ENCODE data around the gene AKAP12. TPM values are rescaled to one million over a fixed set of nuclear protein-coding genes. Genes with fewer than 3 reads are reported as not detected.

AKAP12 gene
- polyA plus RNA-seq, 1 donor from 2014 or later: 21.5 TPM

DNA sequence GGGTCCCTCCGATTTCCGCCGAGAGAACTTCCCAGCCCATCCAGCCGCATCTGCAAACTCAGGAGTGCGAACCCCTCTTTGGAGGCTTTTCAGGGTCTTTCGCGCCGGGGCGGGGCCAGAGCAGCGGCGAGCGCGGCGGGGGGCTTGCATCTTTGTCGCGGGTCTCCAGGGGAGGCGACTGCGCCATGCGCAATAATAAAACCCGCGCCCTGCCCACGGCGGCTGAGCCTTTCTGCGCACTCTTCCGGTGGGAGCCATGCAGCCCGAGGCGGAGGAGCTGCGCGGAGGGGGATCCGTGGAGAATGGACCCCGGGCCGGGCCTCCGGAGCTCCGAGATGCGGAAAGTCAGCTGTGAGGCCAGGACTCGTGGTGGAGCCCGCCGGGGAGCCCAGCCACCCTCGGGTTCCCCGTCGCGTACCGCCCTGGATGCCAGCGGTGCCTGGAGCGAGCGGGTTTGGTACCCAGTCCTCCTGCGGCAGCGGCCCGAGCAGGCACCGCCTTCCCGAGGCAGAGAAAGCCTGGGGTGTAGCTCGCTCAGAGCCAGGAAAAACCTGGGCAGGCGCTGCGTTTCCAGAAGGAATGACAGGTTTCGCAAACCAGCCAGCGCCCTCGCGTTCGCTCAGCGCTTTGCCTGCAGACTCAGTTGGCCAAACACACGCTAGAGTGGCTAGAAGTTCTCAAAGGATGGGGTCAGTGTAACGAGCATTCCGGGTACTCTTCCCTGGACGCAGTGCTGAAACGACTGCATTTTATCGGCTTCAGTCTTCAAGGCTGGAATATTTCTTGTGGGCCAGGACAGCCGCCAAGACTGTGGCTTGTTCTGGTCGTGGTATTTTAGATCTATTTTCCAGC is 1.2 kb downstream of the AKAP12 start:
- no peaks in the 10 kb centered on the region for H3K9me3 ChIP-seq (ENCODE audit: low read length)
- H3K9me2 ChIP-seq (ENCODE audit: insufficient read depth, low read length): no peaks in the 10 kb centered on the region
- peak overlapping the region; percentile 81 for H3K27ac ChIP-seq (ENCODE audit: low read length)
- peaks cover 8% of the 10 kb centered on the region for H3F3A ChIP-seq (ENCODE audit: insufficient read depth, low read length, poor library complexity, severe bottlenecking)
- H3K4me3 ChIP-seq (ENCODE audit: low read length): peak overlapping the region; percentile 82
- H3K4me2 ChIP-seq (ENCODE audit: low read length): peak overlapping the region; percentile 98
- no peaks in the 10 kb centered on the region for H3K36me3 ChIP-seq (ENCODE audit: insufficient read depth, low read length)
- TF ChIP-seq POLR2AphosphoS5 (IDR thresholded peaks at IDR 0.05) (peak; percentile 50), EP300 (conservative IDR thresholded peaks at IDR 0.05; ENCODE audit: poor library complexity, severe bottlenecking) (no peak), EZH2 (IDR thresholded peaks at IDR 0.05; ENCODE audit: borderline replicate concordance, insufficient read depth, low read length, poor library complexity, severe bottlenecking) (no peak), MXI1 (conservative IDR thresholded peaks at IDR 0.05; ENCODE audit: poor library complexity, severe bottlenecking) (peak; percentile 71), TAF1 (IDR thresholded peaks at IDR 0.05; ENCODE audit: low read depth) (peak; percentile 40), RAD21 (conservative IDR thresholded peaks at IDR 0.05) (peak; percentile 59), SMC3 (conservative IDR thresholded peaks at IDR 0.05; ENCODE audit: poor library complexity) (peak; percentile 63)
- TF ChIP-seq, protein P1, sequence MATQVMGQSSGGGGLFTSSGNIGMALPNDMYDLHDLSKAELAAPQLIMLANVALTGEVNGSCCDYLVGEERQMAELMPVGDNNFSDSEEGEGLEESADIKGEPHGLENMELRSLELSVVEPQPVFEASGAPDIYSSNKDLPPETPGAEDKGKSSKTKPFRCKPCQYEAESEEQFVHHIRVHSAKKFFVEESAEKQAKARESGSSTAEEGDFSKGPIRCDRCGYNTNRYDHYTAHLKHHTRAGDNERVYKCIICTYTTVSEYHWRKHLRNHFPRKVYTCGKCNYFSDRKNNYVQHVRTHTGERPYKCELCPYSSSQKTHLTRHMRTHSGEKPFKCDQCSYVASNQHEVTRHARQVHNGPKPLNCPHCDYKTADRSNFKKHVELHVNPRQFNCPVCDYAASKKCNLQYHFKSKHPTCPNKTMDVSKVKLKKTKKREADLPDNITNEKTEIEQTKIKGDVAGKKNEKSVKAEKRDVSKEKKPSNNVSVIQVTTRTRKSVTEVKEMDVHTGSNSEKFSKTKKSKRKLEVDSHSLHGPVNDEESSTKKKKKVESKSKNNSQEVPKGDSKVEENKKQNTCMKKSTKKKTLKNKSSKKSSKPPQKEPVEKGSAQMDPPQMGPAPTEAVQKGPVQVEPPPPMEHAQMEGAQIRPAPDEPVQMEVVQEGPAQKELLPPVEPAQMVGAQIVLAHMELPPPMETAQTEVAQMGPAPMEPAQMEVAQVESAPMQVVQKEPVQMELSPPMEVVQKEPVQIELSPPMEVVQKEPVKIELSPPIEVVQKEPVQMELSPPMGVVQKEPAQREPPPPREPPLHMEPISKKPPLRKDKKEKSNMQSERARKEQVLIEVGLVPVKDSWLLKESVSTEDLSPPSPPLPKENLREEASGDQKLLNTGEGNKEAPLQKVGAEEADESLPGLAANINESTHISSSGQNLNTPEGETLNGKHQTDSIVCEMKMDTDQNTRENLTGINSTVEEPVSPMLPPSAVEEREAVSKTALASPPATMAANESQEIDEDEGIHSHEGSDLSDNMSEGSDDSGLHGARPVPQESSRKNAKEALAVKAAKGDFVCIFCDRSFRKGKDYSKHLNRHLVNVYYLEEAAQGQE (IDR thresholded peaks at IDR 0.05; ENCODE audit: borderline replicate concordance): peak; percentile 59
- TF ChIP-seq, protein P2, sequence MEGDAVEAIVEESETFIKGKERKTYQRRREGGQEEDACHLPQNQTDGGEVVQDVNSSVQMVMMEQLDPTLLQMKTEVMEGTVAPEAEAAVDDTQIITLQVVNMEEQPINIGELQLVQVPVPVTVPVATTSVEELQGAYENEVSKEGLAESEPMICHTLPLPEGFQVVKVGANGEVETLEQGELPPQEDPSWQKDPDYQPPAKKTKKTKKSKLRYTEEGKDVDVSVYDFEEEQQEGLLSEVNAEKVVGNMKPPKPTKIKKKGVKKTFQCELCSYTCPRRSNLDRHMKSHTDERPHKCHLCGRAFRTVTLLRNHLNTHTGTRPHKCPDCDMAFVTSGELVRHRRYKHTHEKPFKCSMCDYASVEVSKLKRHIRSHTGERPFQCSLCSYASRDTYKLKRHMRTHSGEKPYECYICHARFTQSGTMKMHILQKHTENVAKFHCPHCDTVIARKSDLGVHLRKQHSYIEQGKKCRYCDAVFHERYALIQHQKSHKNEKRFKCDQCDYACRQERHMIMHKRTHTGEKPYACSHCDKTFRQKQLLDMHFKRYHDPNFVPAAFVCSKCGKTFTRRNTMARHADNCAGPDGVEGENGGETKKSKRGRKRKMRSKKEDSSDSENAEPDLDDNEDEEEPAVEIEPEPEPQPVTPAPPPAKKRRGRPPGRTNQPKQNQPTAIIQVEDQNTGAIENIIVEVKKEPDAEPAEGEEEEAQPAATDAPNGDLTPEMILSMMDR (IDR thresholded peaks at IDR 0.05; ENCODE audit: poor library complexity, severe bottlenecking): peak; percentile 40
- H4K20me1 ChIP-seq (ENCODE audit: insufficient read depth): no peaks in the 10 kb centered on the region
- no peaks in the 10 kb centered on the region for H3K27me3 ChIP-seq (ENCODE audit: insufficient read depth, low read depth, low read length)
- peaks cover 42% of the 10 kb centered on the region for H3K79me2 ChIP-seq (replicated peaks; ENCODE audit: insufficient read depth, low read length)
- H2AFZ ChIP-seq (ENCODE audit: low read depth, low read length): peak overlapping the region; percentile 81
- H3K9ac ChIP-seq (ENCODE audit: low read length): peak overlapping the region; percentile 94

DNA sequence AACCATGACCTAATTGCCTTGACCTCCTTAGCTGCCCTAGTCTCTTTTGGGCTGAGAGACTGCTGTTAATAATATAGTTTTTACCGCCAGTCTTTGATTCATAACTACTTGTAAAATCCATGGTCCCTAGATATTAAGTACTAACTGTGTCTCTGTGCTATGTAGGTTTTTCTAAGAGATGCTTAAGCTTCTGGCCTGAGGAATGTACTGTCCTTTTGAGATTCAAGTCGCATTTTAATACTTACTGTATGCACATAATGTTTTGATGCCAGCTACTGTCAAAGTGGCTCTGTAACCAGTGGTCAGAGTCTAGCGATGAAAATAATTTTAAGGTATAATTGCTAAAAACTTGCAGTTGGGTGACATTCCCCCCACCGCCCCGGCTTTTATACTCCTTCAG is 2.1 kb downstream of the AKAP12 start:
- no peaks in the 10 kb centered on the region for H4K20me1 ChIP-seq (ENCODE audit: insufficient read depth)
- peak overlapping the region; percentile 94 for H3K9ac ChIP-seq (ENCODE audit: low read length)
- peak overlapping the region; percentile 98 for H3K4me2 ChIP-seq (ENCODE audit: low read length)
- peak overlapping the region; percentile 82 for H3K4me3 ChIP-seq (ENCODE audit: low read length)
- TF ChIP-seq POLR2AphosphoS5 (IDR thresholded peaks at IDR 0.05) (no peak), RAD21 (conservative IDR thresholded peaks at IDR 0.05) (no peak), TAF1 (IDR thresholded peaks at IDR 0.05; ENCODE audit: low read depth) (no peak), SMC3 (conservative IDR thresholded peaks at IDR 0.05; ENCODE audit: poor library complexity) (no peak), MXI1 (conservative IDR thresholded peaks at IDR 0.05; ENCODE audit: poor library complexity, severe bottlenecking) (no peak), EP300 (conservative IDR thresholded peaks at IDR 0.05; ENCODE audit: poor library complexity, severe bottlenecking) (no peak)
- TF ChIP-seq, protein P2 (IDR thresholded peaks at IDR 0.05; ENCODE audit: poor library complexity, severe bottlenecking): no peak
- TF ChIP-seq, protein P1 (IDR thresholded peaks at IDR 0.05; ENCODE audit: borderline replicate concordance): no peak
- peak overlapping the region; percentile 81 for H3K27ac ChIP-seq (ENCODE audit: low read length)
- peaks cover 8% of the 10 kb centered on the region for H3F3A ChIP-seq (ENCODE audit: insufficient read depth, low read length, poor library complexity, severe bottlenecking)
- no peak overlapping the region for H2AFZ ChIP-seq (ENCODE audit: low read depth, low read length)
- H3K27me3 ChIP-seq (ENCODE audit: insufficient read depth, low read depth, low read length): no peaks in the 10 kb centered on the region
- no peaks in the 10 kb centered on the region for H3K9me3 ChIP-seq (ENCODE audit: low read length)
- no peaks in the 10 kb centered on the region for H3K9me2 ChIP-seq (ENCODE audit: insufficient read depth, low read length)
- no peaks in the 10 kb centered on the region for H3K36me3 ChIP-seq (ENCODE audit: insufficient read depth, low read length)
- H3K79me2 ChIP-seq (replicated peaks; ENCODE audit: insufficient read depth, low read length): peaks cover 42% of the 10 kb centered on the region

All from neural cell (in vitro differentiated cells).